Measurements from ENCODE around the gene NUP188. TPM values are rescaled to one million over a fixed set of nuclear protein-coding genes. Genes with fewer than 3 reads are reported as not detected.

The NUP188 gene
- total RNA-seq, 4 donors from 2014 or later: 21.1 to 62.9 (median 28.6) TPM

DNA sequence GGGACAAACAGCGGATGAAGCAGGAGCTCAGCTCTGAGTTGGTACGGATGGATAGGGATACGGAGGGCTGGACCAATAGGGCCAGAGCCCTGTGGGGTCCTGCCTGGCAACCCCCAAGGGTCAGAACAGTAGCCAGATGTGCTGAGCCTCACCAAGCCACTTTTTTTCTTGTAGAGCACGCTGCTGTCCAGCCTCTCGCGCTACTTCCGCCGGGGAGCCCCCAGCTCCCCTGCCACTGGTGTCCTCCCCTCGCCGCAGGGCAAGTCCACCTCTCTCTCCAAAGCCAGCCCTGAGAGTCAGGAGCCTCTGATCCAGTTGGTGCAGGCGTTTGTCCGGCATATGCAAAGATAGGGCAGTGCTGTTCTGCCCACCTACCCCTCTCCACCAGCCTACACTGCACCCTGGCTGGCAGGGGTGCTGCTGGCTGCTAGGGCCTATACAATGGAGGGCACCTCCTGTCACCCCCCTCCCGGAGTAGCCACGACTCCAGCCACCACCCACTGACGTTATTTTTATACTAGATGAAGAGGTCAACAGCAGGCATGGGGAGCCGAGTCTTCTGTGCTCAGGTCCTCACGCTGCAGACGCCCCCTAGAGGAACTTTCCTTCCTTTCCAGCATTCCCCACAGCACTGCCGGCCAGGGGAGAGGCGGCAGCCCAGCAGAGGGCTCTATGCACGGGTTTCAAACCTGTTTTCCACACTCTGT, 59.0 kb downstream of the NUP188 start:
- TF ChIP-seq, protein P1, sequence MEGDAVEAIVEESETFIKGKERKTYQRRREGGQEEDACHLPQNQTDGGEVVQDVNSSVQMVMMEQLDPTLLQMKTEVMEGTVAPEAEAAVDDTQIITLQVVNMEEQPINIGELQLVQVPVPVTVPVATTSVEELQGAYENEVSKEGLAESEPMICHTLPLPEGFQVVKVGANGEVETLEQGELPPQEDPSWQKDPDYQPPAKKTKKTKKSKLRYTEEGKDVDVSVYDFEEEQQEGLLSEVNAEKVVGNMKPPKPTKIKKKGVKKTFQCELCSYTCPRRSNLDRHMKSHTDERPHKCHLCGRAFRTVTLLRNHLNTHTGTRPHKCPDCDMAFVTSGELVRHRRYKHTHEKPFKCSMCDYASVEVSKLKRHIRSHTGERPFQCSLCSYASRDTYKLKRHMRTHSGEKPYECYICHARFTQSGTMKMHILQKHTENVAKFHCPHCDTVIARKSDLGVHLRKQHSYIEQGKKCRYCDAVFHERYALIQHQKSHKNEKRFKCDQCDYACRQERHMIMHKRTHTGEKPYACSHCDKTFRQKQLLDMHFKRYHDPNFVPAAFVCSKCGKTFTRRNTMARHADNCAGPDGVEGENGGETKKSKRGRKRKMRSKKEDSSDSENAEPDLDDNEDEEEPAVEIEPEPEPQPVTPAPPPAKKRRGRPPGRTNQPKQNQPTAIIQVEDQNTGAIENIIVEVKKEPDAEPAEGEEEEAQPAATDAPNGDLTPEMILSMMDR (IDR thresholded peaks at IDR 0.05; ENCODE audit: low read depth): no peak

DNA sequence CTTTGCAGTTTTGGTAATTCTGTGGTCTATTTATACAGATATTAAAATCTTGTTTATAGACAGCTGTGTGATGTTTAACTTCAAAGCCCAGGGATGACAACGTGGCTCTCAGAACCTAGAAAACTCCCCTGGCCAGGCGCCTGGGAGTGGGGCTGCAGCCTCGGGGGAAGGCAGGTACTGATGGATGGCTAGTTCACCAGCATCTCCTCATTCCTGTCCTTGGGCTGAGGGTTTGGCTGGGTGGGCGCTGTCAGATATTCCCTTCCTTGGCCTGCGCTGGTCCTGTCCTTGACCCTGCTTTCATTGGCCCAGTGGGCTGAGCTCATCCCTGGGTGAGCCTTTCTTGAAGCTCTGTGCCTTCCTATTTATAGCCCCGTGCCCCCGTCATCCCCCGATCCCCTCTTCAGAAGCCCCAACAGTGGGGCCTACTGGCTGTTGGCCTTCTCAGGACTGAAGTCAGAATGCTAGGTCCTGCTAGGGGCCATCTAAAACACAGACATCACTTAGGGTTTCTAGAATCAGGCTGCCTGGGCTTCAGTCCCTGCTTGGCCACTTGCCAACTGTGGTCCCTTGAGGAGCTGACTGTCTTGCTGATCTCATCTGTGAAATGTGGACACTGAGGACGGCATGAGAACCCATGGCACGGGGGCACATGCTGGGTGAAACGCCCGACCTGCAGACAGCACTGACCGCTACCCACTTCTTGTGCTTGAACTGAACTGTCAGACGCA, 59.7 kb downstream of the NUP188 start:
- TF ChIP-seq, protein P1 (IDR thresholded peaks at IDR 0.05; ENCODE audit: low read depth): no peak

DNA sequence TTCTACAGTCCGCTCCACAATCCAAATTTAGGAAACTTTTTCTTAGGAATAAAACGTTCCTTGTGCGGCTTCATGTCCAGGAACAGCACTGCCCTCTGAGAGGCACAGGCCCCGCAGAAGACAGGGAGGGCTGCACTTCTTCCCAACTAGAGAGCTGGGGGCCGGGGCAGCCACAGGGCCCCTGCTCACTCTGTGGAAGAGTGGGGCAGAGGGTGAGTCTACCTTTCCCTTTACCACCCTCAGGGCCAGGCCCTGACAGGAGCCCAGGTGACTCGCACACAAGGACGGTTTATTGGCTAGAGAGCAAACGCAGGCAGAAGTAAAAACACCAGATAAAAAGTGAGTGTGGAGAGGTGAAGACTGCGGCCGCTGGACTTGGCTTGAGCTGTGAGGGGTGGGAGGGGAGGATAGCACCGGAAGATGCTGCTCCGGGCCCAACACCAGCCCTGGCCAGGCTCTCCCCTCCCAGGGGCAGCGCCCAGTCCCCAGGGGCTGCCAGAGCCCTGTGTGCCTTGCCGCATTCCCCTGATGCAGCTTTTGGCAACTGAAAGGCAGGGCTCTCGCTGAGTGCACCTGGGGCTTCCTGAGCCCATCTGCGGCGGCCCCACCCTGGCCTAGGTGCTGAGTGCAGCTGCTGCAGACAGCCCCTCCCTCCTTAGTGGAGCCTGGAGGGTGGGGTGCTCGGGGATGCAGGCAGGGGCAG, 60.4 kb downstream of the NUP188 start:
- TF ChIP-seq, protein P1 (IDR thresholded peaks at IDR 0.05; ENCODE audit: low read depth): no peak

DNA sequence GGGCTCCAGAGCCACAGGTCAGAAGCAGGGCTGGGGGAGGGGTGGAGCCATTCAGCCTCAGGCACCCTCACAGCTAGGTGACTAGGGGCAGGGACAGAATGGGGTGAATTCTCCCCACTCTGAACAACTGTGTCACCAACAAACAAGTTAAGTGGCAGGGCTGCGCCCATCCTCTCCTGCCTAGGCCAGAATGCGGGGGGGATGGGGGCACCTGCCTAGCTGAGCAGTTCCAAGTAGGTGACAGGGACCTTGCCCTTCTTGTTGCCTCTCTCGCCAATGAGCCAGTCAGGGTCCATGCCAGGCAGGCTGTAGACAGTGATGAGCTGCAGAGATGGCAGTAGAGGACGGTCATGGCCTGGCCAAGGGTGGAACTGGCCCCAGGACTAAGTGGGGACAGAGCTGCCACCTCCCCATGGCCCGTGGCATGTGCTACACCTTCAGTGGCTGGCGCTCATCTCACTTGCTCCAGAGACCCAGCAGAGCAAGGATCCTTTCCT, 61.0 kb downstream of the NUP188 start:
- TF ChIP-seq, protein P1 (IDR thresholded peaks at IDR 0.05; ENCODE audit: low read depth): no peak

DNA sequence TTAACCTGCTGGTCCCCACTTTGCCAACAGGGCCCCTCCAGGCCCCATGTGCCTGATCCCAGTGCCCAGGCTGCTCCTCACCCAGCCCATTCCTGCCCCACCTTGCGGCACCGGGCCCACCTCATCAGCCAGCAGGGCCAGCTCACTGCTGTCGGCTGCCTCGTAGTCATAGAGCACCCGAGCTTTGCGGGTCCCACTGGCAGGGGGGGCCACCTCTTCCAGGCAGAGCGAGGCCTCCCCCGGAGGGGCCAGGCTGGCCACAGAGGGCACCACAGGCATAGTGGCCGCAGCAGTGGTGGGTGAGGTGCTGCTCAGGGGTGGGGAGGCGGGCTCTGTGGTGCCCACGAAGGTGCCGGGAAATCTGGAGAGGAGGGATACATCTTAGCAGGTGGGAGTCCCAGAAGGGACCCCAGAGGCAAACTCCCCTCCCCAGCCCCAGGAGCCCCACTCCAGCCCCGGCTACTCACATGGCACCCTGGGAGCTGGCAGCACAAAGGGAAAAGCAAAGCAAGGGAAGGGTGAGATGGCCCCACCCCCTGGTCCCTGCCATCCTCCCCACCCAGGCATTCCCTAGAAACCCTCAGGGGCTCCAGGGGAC, 61.6 kb downstream of the NUP188 start:
- TF ChIP-seq, protein P1 (IDR thresholded peaks at IDR 0.05; ENCODE audit: low read depth): no peak

DNA sequence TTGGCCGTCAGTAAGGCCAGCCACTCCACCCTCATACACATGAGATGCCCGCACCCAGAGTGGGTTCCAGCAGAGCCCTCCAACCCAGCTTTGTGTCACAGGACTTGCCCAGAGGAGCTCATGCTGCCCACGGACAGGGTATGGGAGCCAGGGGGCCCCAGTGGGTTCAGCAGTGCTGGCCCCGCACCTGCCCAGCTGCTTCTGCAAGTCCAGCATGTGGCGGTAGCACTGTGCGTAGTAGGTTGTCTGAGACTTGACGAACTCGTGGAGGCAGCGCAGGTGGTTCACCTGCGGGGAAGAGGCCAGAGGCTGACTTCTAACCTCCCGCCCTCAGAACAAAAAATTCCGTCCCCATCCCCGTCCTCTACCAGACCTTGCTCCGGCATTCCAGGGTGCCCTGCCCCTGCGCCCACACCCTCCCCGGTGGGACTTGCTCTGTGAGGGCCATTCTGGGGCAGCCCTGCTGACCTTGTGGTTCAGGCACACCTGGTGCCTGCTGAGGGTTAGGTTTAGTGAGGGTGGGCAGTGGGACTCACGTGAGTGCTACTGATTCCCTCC, 62.2 kb downstream of the NUP188 start:
- TF ChIP-seq, protein P1 (IDR thresholded peaks at IDR 0.05; ENCODE audit: low read depth): no peak

Measured in subcutaneous adipose tissue (tissue), 4 donors.